H9 (cell line): ENCODE results near the gene GSG1L. TPM values are rescaled to one million over a fixed set of nuclear protein-coding genes. Genes with fewer than 3 reads are reported as not detected.

Experiments used
- DNase-seq: peaks from one replicate; pipeline ENCODE4 v3.0.0-alpha.2; 2017
- H2AFZ ChIP-seq: one replicate; pipeline ENCODE4 v1.6.1; 2013; ENCODE audit warnings: mild to moderate bottlenecking, low read length, control low read depth, moderate library complexity
- H2AK5ac ChIP-seq: 2 replicates; pipeline ENCODE4 v1.6.1; 2013; ENCODE audit warnings: low read length, control low read depth, mixed read lengths; ENCODE audit not compliant: insufficient read length
- H2BK120ac ChIP-seq: one replicate; pipeline ENCODE4 v1.6.1; 2013; ENCODE audit warnings: low read depth, mild to moderate bottlenecking, low read length, control low read depth, inconsistent platforms; ENCODE audit not compliant: poor library complexity, severe bottlenecking
- H2BK12ac ChIP-seq: 2 replicates; pipeline ENCODE4 v1.6.1; 2013; ENCODE audit warnings: low read length, control low read depth, mixed read lengths, low read depth; ENCODE audit not compliant: insufficient read length
- H2BK15ac ChIP-seq: 2 replicates; pipeline ENCODE4 v1.6.1; 2013; ENCODE audit warnings: low read depth, low read length, control low read depth
- H2BK20ac ChIP-seq: one replicate; pipeline ENCODE4 v1.6.1; 2013; ENCODE audit warnings: low read depth, mild to moderate bottlenecking, low read length, control low read depth, inconsistent platforms; ENCODE audit not compliant: poor library complexity, severe bottlenecking
- H2BK5ac ChIP-seq: 2 replicates; pipeline ENCODE4 v1.6.1; 2013; ENCODE audit warnings: low read length, control low read depth, mixed read lengths; ENCODE audit not compliant: insufficient read length
- H3K14ac ChIP-seq: 2 replicates; pipeline ENCODE4 v1.6.1; 2013; ENCODE audit warnings: low read length, control low read depth; ENCODE audit not compliant: insufficient read depth
- H3K18ac ChIP-seq: 2 replicates; pipeline ENCODE4 v1.6.1; 2013; ENCODE audit warnings: low read depth, mild to moderate bottlenecking, mixed read lengths, low read length, control low read depth; ENCODE audit not compliant: insufficient read length
- H3K23ac ChIP-seq: 2 replicates; pipeline ENCODE4 v1.6.1; 2013; ENCODE audit warnings: low read length, control low read depth, mixed read lengths, low read depth; ENCODE audit not compliant: insufficient read length
- H3K23me2 ChIP-seq: 2 replicates; pipeline ENCODE4 v1.6.1; 2013; ENCODE audit warnings: low read depth, mild to moderate bottlenecking, mixed read lengths, low read length, control low read depth; ENCODE audit not compliant: insufficient read length, poor library complexity, severe bottlenecking
- H3K27ac ChIP-seq: 2 replicates; pipeline ENCODE4 v1.5.1; 2013; ENCODE audit warnings: low read length, control low read depth, mixed read lengths, low read depth; ENCODE audit not compliant: insufficient read length
- H3K27me3 ChIP-seq: 2 replicates; pipeline ENCODE4 v1.6.1; 2013; ENCODE audit warnings: low read length, control low read depth, inconsistent platforms; ENCODE audit not compliant: insufficient read depth
- H3K4ac ChIP-seq: 2 replicates; pipeline ENCODE4 v1.6.1; 2013; ENCODE audit warnings: low read depth, mild to moderate bottlenecking, control low read depth, inconsistent platforms, low read length, moderate library complexity
- H3K4me1 ChIP-seq: 2 replicates; pipeline ENCODE4 v1.6.1; 2013; ENCODE audit warnings: low read length, control low read depth, inconsistent platforms; ENCODE audit not compliant: insufficient read depth
- H3K4me2 ChIP-seq: 2 replicates; pipeline ENCODE4 v1.6.1; 2013; ENCODE audit warnings: low read length, control low read depth, mixed read lengths; ENCODE audit not compliant: insufficient read length, insufficient read depth
- H3K56ac ChIP-seq: 2 replicates; pipeline ENCODE4 v1.6.1; 2013; ENCODE audit warnings: low read depth, mild to moderate bottlenecking, mixed read lengths, low read length, control low read depth; ENCODE audit not compliant: insufficient read length
- H3K79me1 ChIP-seq: 2 replicates; pipeline ENCODE4 v1.6.1; 2013; ENCODE audit warnings: low read depth, mild to moderate bottlenecking, moderate library complexity, low read length, control low read depth, inconsistent platforms; ENCODE audit not compliant: insufficient read depth, poor library complexity, severe bottlenecking
- H3K79me2 ChIP-seq: 2 replicates; pipeline ENCODE4 v1.6.1; 2013; ENCODE audit warnings: low read length, control low read depth, inconsistent platforms; ENCODE audit not compliant: insufficient read depth
- H3K9ac ChIP-seq: 2 replicates; pipeline ENCODE4 v1.6.1; 2013; ENCODE audit warnings: low read length, control low read depth, mixed read lengths; ENCODE audit not compliant: insufficient read length; ENCODE audit errors: extremely low read depth
- H3K9me3 ChIP-seq: one replicate; pipeline ENCODE4 v1.6.1; 2013; ENCODE audit warnings: low read depth, low read length, inconsistent platforms; ENCODE audit not compliant: control insufficient read depth
- H3T11ph ChIP-seq: one replicate; pipeline ENCODE4 v1.6.1; 2013; ENCODE audit warnings: mild to moderate bottlenecking, low read length, control low read depth, inconsistent platforms
- H4K20me1 ChIP-seq: one replicate; pipeline ENCODE4 v1.6.1; 2013; ENCODE audit not compliant: control insufficient read depth, insufficient read length, insufficient read depth
- H4K5ac ChIP-seq: 2 replicates; pipeline ENCODE4 v1.6.1; 2013; ENCODE audit warnings: low read depth, mild to moderate bottlenecking, mixed read lengths, low read length, control low read depth; ENCODE audit not compliant: insufficient read length
- H4K8ac ChIP-seq: replicated peaks from 2 replicates; pipeline ENCODE4 v1.6.1; 2013; ENCODE audit warnings: low read length, control low read depth, mixed read lengths, low read depth; ENCODE audit not compliant: insufficient read length
- H4K91ac ChIP-seq: 2 replicates; pipeline ENCODE4 v1.6.1; 2013; ENCODE audit warnings: low read depth, mild to moderate bottlenecking, moderate library complexity, mixed read lengths, low read length, control low read depth; ENCODE audit not compliant: insufficient read length
- H3K27ac Mint-ChIP-seq, 3 experiments: 2 replicates in 2 of 3; 3 replicates in 1 of 3; pipeline ENCODE4 v1.8.0; 2020 to 2021; ENCODE audit warnings: mixed read lengths in 3 of 3, mild to moderate bottlenecking in 1 of 3, moderate library complexity in 1 of 3
- H3K27me3 Mint-ChIP-seq: 2 replicates; pipeline ENCODE4 v1.8.0; 2021; ENCODE audit warnings: low read depth, mild to moderate bottlenecking, moderate library complexity, mixed read lengths
- H3K36me3 Mint-ChIP-seq, 3 experiments: 2 replicates in 2 of 3; 3 replicates in 1 of 3; pipeline ENCODE4 v1.8.0; 2020 to 2021; ENCODE audit warnings: low read depth in 3 of 3, mixed read lengths in 3 of 3; ENCODE audit not compliant: insufficient read depth in 1 of 3
- H3K4me1 Mint-ChIP-seq, 2 experiments: 2 replicates each; pipeline ENCODE4 v1.8.0; 2020; ENCODE audit warnings: mixed read lengths in 2 of 2
- H3K4me3 Mint-ChIP-seq, 2 experiments: 2 replicates in 1 of 2; 3 replicates in 1 of 2; pipeline ENCODE4 v1.8.0; 2020 to 2021; ENCODE audit warnings: mild to moderate bottlenecking in 2 of 2, mixed read lengths in 2 of 2, moderate library complexity in 1 of 2
- H3K9me3 Mint-ChIP-seq, 2 experiments: 2 replicates in 1 of 2; 3 replicates in 1 of 2; pipeline ENCODE4 v1.8.0; 2020; ENCODE audit warnings: mild to moderate bottlenecking in 2 of 2, mixed read lengths in 2 of 2, moderate library complexity in 1 of 2
- WGBS: extraction: QIAGEN DNeasy Blood & Tissue Kit; methylation state at CpG from one replicate; pipeline ENCODE4 v1.1.7; 2013; ENCODE audit warnings: missing lambda C conversion rate, low lambda C conversion rate, mixed read lengths; ENCODE audit not compliant: insufficient read length; ENCODE audit errors: extremely low coverage; 5-methylcytosine and 5-hydroxymethylcytosine counted together
- total RNA-seq: library from RNA; stranded (reverse); gene quantifications from 2 replicates; pipeline ENCODE4 v1.2.1, GENCODE V29; 2021
- TF ChIP-seq, protein P1 (sequence below): fragments of 200-600 bp; sonication (generic); conservative IDR thresholded peaks from 3 replicates; pipeline ENCODE4 v1.8.0; 2021; ENCODE audit warnings: antibody characterized with exemption, mild to moderate bottlenecking

Gene GSG1L
- total RNA-seq, 1 experiment from 2014 or later = 0.35 TPM

DNA sequence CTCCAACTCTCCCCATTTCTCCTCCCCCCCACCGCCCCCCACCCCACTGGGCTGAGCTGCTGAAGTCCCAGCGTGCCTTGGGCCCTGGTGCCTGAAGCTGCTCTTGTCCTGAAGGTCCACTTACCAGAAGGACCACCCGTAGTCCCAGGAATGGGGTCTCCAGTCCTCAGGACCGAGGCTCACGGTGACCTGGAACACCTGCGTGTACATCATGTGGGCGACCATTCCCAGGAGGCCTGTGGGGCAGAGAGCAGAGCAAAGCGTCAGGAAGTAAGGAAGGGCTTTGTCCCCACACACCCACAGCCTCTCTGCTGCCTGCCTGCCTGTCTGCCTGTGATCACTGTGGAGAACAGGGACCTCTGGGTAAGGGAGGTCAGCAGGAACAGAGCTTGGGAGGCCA lies 218.7 kb downstream of the GSG1L start:
- Mint-ChIP-seq H3K9me3 (peaks cover 2 to 8% of the 10 kb centered on the region in 2 experiments; a peak in 4 of 5 replicates), H3K27me3 (peaks cover 2% of the 10 kb centered on the region; the same call in 1 of the 2 replicates), H3K4me1 (peaks cover 13 to 18% of the 10 kb centered on the region in 2 experiments), H3K27ac (no peak overlapping the region), H3K4me3 (no peak overlapping the region), H3K36me3 (peaks cover 0 to 3% (median 3%) of the 10 kb centered on the region in 3 experiments; a peak in 2 of 7 replicates)
- Histone ChIP-seq H3K9ac (no peak overlapping the region), H4K8ac (no peak overlapping the region), H3K4ac (no peak overlapping the region), H4K91ac (no peak overlapping the region), H2BK20ac (no peak overlapping the region), H3T11ph (no peak overlapping the region), H3K4me1 (no peaks in the 10 kb centered on the region; the same call in 1 of the 2 replicates), H3K4me2 (no peak overlapping the region), H3K56ac (no peak overlapping the region), H3K79me2 (no peaks in the 10 kb centered on the region), H4K20me1 (no peaks in the 10 kb centered on the region), H3K23me2 (no peaks in the 10 kb centered on the region), H2BK15ac (peak overlapping the region; percentile 83; the same call in 1 of the 2 replicates), H3K23ac (no peak overlapping the region), H3K27me3 (no peaks in the 10 kb centered on the region), H4K5ac (no peak overlapping the region), H3K14ac (no peak overlapping the region; the same call in 1 of the 2 replicates), H3K79me1 (no peaks in the 10 kb centered on the region), H2BK12ac (no peak overlapping the region), H3K9me3 (no peaks in the 10 kb centered on the region), H2AFZ (no peak overlapping the region), H2BK5ac (no peak overlapping the region), H2AK5ac (no peak overlapping the region), H3K18ac (peak overlapping the region; percentile 34), H2BK120ac (no peak overlapping the region), H3K27ac (no peak overlapping the region)
- no CpG with 5 or more reads among the region's 8 CpGs for WGBS
- TF ChIP-seq, protein P1, sequence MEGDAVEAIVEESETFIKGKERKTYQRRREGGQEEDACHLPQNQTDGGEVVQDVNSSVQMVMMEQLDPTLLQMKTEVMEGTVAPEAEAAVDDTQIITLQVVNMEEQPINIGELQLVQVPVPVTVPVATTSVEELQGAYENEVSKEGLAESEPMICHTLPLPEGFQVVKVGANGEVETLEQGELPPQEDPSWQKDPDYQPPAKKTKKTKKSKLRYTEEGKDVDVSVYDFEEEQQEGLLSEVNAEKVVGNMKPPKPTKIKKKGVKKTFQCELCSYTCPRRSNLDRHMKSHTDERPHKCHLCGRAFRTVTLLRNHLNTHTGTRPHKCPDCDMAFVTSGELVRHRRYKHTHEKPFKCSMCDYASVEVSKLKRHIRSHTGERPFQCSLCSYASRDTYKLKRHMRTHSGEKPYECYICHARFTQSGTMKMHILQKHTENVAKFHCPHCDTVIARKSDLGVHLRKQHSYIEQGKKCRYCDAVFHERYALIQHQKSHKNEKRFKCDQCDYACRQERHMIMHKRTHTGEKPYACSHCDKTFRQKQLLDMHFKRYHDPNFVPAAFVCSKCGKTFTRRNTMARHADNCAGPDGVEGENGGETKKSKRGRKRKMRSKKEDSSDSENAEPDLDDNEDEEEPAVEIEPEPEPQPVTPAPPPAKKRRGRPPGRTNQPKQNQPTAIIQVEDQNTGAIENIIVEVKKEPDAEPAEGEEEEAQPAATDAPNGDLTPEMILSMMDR = no peak
- peak; percentile 20 for DNase-seq
